Endodermal cell (in vitro differentiated cells): Measurements from ENCODE around the gene IL26. TPM values are rescaled to one million over a fixed set of nuclear protein-coding genes. Genes with fewer than 3 reads are reported as not detected.

Experiments used
- DNase-seq: peaks from one replicate; pipeline ENCODE4 v3.0.0-alpha.2; 2017
- H3K27ac ChIP-seq: 2 replicates; pipeline ENCODE4 v1.5.1; 2013; ENCODE audit warnings: mild to moderate bottlenecking, low read depth, low read length, moderate library complexity
- H3K27me3 ChIP-seq: 2 replicates; pipeline ENCODE4 v1.6.1; 2013; ENCODE audit warnings: mild to moderate bottlenecking, low read length, moderate library complexity; ENCODE audit not compliant: insufficient read depth, control insufficient read depth, poor library complexity, severe bottlenecking
- H3K36me3 ChIP-seq: 2 replicates; pipeline ENCODE4 v1.7.0; 2013; ENCODE audit warnings: mild to moderate bottlenecking, low read length, moderate library complexity; ENCODE audit not compliant: control insufficient read depth, insufficient read depth
- H3K4me1 ChIP-seq: one replicate; pipeline ENCODE4 v1.7.0; 2013; ENCODE audit warnings: low read length; ENCODE audit not compliant: control insufficient read depth, insufficient read depth
- H3K4me3 ChIP-seq: 2 replicates; pipeline ENCODE4 v1.5.1; 2013; ENCODE audit warnings: mild to moderate bottlenecking, low read length, moderate library complexity
- H3K9ac ChIP-seq: 2 replicates; pipeline ENCODE4 v1.6.1; 2013; ENCODE audit warnings: mild to moderate bottlenecking, low read length, moderate library complexity; ENCODE audit not compliant: poor library complexity, severe bottlenecking; ENCODE audit errors: extremely low read depth
- H3K9me3 ChIP-seq: 2 replicates; pipeline ENCODE4 v1.6.1; 2013; ENCODE audit warnings: mild to moderate bottlenecking, low read length, moderate library complexity; ENCODE audit not compliant: control insufficient read depth
- H3K27ac Mint-ChIP-seq: 2 replicates; pipeline ENCODE4 v1.8.0; 2020; ENCODE audit warnings: mixed read lengths
- H3K27me3 Mint-ChIP-seq: 2 replicates; pipeline ENCODE4 v1.8.0; 2021; ENCODE audit warnings: mild to moderate bottlenecking, mixed read lengths; ENCODE audit not compliant: insufficient read depth
- H3K36me3 Mint-ChIP-seq: 2 replicates; pipeline ENCODE4 v1.8.0; 2020; ENCODE audit warnings: low read depth, mixed read lengths
- H3K4me1 Mint-ChIP-seq: 2 replicates; pipeline ENCODE4 v1.8.0; 2020; ENCODE audit warnings: mixed read lengths
- H3K4me3 Mint-ChIP-seq: 2 replicates; pipeline ENCODE4 v1.8.0; 2020; ENCODE audit warnings: mild to moderate bottlenecking, moderate library complexity, mixed read lengths
- H3K9me3 Mint-ChIP-seq: 2 replicates; pipeline ENCODE4 v1.8.0; 2020; ENCODE audit warnings: mild to moderate bottlenecking, mixed read lengths
- WGBS, 2 experiments: methylation state at CpG; one replicate each; pipeline versions ENCODE4 v1.1.5 to v1.1.7; 2013; ENCODE audit warnings: missing lambda C conversion rate in 2 of 2, mixed read lengths in 1 of 2; ENCODE audit not compliant: insufficient coverage in 1 of 2, insufficient read length in 1 of 2; 5-methylcytosine and 5-hydroxymethylcytosine counted together
- total RNA-seq, 2 donors: library from RNA; stranded (reverse); fragmentation: NEBNext Ultra II Directional in 1 of 2; extraction: Animal tissue kit (Norgen Biotek cat#: 25700) in 1 of 2; gene quantifications; 2 replicates in 1 of 2; 3 replicates in 1 of 2; pipeline ENCODE4 v1.2.1, GENCODE V29; 2021
- TF ChIP-seq, protein P1 (sequence below): fragments of 200-600 bp; sonication (generic); conservative IDR thresholded peaks from 2 replicates; pipeline ENCODE4 v1.5.0; 2021; ENCODE audit warnings: antibody characterized with exemption, mild to moderate bottlenecking

Gene IL26
- total RNA-seq, 2 donors from 2014 or later, result not detected

DNA sequence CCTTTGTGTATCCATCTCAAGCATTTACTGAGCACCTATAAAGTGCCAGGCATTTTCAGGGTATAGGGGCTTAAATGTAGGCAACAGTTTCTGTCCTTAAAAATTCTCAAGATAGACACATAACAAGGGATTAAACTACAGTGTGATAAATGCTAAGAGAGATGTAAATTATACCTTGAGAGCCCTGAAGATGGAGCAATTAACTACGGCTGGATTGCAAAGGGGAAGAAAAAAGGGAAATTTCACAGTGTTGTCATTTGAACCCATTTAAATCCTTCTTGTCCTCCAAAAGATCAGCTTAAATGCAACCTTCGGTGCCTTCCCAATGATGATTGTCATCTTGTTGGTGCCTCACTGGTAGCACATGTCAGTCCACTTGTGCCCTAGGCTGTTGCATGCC, 11.5 kb upstream of the IL26 start:
- no peak overlapping the region for H3K27ac Mint-ChIP-seq
- peaks cover 28% of the 10 kb centered on the region for H3K4me1 Mint-ChIP-seq
- WGBS, 2 experiments, result 96 to 100% methylated on average over 1 to 2 of the region's 2 CpGs
- no peaks in the 10 kb centered on the region for H3K27me3 Mint-ChIP-seq
- H3K9me3 Mint-ChIP-seq, result no peaks in the 10 kb centered on the region
- Histone ChIP-seq H3K9ac (no peak overlapping the region), H3K27ac (no peak overlapping the region), H3K27me3 (no peaks in the 10 kb centered on the region), H3K36me3 (no peaks in the 10 kb centered on the region), H3K9me3 (no peaks in the 10 kb centered on the region), H3K4me3 (no peak overlapping the region), H3K4me1 (no peaks in the 10 kb centered on the region)
- no peak for DNase-seq
- no peaks in the 10 kb centered on the region for H3K36me3 Mint-ChIP-seq
- H3K4me3 Mint-ChIP-seq, result no peak overlapping the region
- TF ChIP-seq, protein P1, sequence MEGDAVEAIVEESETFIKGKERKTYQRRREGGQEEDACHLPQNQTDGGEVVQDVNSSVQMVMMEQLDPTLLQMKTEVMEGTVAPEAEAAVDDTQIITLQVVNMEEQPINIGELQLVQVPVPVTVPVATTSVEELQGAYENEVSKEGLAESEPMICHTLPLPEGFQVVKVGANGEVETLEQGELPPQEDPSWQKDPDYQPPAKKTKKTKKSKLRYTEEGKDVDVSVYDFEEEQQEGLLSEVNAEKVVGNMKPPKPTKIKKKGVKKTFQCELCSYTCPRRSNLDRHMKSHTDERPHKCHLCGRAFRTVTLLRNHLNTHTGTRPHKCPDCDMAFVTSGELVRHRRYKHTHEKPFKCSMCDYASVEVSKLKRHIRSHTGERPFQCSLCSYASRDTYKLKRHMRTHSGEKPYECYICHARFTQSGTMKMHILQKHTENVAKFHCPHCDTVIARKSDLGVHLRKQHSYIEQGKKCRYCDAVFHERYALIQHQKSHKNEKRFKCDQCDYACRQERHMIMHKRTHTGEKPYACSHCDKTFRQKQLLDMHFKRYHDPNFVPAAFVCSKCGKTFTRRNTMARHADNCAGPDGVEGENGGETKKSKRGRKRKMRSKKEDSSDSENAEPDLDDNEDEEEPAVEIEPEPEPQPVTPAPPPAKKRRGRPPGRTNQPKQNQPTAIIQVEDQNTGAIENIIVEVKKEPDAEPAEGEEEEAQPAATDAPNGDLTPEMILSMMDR, result peak; percentile 24

DNA sequence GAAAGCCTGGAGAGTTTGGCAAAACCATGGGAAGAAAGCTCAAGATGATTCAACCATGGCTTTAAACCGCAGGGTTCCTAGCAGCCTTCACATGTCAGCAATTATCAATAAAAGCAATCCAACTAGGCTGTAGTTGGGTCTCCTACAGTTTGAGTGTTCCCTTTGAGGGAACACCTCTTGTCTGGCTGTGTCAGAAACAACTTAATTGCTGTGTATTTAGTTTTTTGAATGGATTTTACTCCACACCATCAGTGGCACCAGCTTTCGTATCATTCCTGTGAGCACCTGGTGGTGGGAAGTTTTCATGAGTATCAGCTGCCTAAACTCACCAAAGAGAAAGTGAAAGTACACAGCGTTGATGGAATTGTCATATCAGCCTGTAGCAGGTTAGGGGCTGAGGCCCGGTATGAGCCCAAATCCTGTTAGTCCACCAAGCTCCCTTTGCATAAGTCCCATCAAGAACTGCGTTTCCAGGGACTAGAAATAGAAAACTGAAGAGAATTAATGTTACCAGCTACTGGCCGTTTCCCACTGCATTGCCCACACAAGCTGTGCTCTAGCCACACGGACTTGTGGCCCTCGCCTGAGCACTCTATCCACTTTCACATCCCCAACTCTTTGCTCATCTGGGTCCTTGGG, 10.9 kb upstream of the IL26 start:
- Mint-ChIP-seq H3K27me3 (no peaks in the 10 kb centered on the region), H3K9me3 (no peaks in the 10 kb centered on the region), H3K4me1 (peaks cover 28% of the 10 kb centered on the region), H3K27ac (no peak overlapping the region), H3K4me3 (no peak overlapping the region), H3K36me3 (no peaks in the 10 kb centered on the region)
- H3K9me3 ChIP-seq, result no peaks in the 10 kb centered on the region
- TF ChIP-seq, protein P1, result no peak
- no peak overlapping the region for H3K4me3 ChIP-seq
- 89 to 92% methylated on average over 6 to 8 of the region's 8 CpGs for WGBS, 2 experiments
- no peaks in the 10 kb centered on the region for H3K4me1 ChIP-seq
- no peaks in the 10 kb centered on the region for H3K36me3 ChIP-seq
- DNase-seq, result no peak
- H3K27ac ChIP-seq, result no peak overlapping the region
- H3K27me3 ChIP-seq, result no peaks in the 10 kb centered on the region
- H3K9ac ChIP-seq, result no peak overlapping the region

DNA sequence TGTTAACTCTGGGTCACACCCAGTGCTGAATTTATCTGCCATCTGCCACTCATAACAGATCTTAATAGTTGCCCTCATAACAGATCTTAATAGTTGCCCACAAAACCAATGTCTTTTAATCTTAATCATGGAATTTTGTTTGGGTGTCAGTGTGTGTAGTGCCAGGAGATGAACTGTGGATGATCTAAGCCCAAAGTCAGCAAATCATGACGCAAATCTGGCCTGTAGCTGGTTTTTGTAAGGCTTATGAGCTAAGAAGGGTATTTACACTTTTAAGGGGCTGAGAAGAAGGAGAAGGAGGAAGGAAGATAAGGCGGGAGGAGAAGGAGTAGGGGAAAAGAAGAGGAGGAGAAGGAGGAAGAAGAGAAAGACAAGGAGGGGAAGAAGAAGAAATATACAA, 10.0 kb upstream of the IL26 start:
- Mint-ChIP-seq H3K36me3 (no peaks in the 10 kb centered on the region), H3K4me3 (no peak overlapping the region), H3K4me1 (peaks cover 28% of the 10 kb centered on the region), H3K9me3 (no peaks in the 10 kb centered on the region), H3K27ac (no peak overlapping the region), H3K27me3 (no peaks in the 10 kb centered on the region)
- no peak overlapping the region for H3K9ac ChIP-seq
- H3K4me1 ChIP-seq, result no peaks in the 10 kb centered on the region
- DNase-seq, result no peak
- TF ChIP-seq, protein P1, result no peak
- no peaks in the 10 kb centered on the region for H3K36me3 ChIP-seq
- WGBS, 2 experiments, result 93 to 95% methylated on average over 2 of the region's 2 CpGs
- H3K4me3 ChIP-seq, result no peak overlapping the region
- H3K27ac ChIP-seq, result no peak overlapping the region
- no peaks in the 10 kb centered on the region for H3K27me3 ChIP-seq
- H3K9me3 ChIP-seq, result no peaks in the 10 kb centered on the region
